DMS153 (cell line): ENCODE data around the gene SH3TC1.
A peak's percentile ranks its signal among the peaks of the same experiment; 100 is the strongest.

ENCODE experiments used
- DNase-seq: peaks from one replicate; lab custom pipeline; 2025; lab: John Stamatoyannopoulos, UW

SH3TC1 gene

DNA sequence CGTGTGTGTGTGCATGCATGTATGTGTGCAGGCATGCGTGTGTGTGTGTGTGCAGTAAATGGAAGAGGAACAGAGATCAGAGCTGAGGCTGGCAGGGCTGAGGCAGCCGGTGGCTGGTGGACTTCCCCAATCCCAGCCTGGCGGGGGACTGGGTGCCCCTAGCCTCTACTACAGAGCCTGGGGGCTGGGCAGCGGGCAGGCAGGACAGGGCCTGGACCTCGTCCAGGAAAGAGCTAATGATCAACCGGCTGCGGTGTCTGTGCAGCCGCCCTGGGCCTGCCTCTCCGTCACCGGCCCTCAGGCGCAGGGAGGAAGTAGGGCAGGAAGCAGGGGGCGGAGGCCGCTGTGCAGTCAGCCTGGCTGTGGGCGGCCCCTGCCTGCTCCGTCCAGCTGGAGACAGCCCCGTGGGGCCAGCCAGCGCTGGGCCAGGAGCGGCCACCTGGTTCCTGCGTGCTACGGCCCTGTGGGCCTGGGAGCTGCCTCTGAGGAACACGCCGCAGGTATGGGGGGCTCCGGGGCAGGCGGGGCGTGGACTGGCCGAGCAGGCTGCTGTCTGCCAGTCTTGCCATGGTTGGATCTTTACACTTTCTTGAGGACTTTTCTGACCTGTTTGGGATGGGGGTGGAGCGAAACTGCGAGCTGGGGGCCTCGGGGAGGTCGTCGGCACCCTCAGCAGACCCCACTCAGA lies at the start of gene SH3TC1:
Gene SH3TC1, plus strand, starts transcription at position 385 of the 688 bp plus-strand sequence. CDS start 5,905 bp downstream, outside the sequence.
- DNase-seq, result peak; percentile 24

DNA sequence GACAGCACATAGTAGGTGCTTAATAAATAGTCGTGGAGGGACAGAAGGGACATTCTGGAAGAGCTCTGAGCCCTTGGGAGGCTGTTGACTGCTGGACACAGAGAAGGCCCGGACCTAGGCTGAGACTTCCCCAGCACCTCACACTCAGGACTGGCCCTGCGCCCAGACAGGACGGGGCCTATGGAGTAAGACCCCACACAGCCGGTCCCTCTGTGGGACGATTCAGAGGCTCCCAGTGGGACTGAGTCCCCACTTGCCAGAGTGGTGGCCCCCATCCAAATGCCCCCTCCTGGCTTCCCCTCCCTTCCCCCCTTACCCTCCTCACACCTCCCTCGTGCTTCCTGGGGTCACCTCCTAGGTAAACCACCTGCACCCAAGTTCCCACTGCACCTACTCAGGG lies 49.4 kb upstream of the SH3TC1 start:
- DNase-seq, result no peak

DNA sequence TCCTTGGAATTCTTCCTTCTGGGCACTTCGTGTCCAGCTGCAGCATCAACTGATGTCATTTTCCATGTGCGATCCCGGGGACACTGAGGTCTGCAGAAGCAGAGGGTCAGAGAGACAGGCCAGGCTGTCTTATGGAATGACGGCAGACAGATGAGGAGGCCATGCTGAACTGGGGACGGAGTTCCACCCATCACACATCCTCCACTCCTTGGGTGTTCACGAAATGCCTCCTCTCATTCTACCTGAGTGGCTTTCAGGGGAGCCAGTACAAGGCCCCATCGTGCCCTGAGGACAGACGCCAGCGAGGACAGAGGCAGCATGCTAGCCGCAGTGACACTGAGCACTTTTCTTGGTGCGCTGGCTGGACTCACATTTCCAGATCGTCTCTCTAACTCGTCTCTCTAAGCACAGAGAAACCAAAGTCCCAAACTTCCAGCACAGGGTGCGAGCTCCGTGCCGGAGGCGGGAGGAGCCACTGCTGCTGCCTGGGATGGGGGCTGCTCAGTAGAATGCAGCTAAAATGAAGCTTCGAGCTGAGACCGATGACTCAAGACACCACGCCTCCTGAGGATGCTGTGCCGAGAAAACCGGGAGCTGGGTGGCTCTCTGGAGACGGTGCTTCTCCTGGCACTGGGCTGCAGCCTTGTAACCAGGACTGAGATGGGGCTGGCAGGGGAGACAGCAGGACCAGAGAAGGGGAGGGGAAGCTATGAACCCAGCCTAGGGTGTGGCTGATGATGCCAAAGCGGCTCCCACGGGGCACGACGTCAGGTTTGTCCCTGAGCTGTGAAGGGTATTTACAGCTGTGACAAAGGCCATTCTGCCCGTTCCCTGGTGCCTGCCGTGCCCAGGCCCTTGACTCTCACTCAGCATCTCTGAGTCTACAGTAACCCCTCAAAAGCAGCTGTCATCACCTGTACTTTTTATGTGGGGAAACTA lies 48.7 kb upstream of the SH3TC1 start:
- DNase-seq, result no peak

DNA sequence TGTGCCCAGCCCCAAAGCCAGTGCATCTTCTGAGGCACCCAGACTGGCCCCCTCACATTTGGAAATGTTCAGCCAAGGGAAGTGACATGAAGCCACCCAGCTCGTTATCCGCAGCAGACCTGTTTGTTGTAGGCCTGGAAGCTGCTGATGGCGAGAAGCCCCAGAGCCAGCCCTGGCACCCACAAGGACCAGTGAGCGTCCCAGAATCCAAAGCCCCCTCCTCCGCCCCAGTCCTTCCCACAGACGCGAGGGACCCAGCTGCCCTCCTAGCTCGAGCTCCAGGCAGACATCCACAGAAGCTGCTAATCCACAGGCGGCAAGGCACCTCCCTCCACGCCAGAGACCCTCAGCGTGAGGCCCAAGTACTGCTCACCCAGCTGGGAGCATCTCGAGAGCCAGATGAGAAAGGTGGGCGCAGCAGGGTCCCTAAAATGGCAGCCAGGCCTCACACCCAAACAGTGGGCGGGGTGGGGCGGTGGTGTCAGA lies 47.9 kb upstream of the SH3TC1 start:
- no peak for DNase-seq

DNA sequence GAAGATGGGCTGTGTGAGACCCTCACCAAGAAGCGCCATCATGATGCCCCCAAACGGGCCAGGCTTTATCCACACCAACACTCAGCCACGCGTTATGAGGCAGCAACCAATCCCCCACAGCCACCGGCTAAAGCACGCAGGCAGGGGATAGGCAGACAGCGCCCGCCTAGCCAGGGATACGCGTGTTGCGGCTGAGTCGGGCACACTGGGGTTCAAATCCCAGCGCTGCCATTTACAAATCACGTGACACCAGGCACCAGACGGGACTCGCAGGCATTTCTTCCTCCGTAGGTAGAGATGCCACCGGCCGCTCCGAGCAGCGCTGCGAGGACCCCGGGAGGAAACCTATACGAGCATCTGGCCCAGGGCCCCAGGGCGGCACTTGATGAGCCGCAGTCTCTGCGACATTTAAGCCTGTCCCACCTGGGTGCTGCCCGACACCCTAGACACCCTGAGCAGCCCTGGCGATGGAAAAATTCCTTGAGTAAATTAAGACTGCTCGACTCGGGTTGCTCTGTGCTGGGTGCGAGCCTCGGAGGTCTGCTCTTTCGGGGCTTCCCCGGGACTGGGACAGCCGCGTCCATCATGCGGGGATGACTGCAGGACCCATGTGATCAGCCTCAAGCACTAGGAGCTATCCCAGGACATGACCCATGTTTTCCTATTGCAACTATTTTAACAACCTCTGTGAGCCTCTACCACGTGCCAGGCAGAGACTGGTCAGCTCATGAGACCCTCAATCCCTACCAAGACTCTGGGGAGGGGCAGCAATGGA lies 46.8 kb upstream of the SH3TC1 start:
- DNase-seq, result no peak

DNA sequence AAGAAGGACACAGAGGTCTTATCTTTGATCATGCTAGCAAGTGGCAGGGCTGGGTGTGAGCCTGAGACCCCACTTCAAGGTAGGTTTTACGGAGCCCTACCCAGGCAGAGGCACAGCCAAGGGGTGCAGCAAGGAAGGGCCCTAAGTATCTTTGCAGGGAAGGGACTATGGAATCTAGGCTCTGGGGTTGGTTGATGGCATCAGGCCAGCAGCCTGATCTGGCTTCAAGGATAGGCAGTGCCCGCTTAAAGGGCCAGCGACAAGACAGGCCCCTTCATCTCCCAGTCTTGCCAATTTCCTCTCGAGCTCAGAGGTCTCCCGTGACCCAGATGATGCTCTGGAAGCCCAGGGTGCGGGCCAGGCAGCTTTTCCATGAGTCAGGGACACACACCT lies 46.2 kb upstream of the SH3TC1 start:
- DNase-seq, result no peak

DNA sequence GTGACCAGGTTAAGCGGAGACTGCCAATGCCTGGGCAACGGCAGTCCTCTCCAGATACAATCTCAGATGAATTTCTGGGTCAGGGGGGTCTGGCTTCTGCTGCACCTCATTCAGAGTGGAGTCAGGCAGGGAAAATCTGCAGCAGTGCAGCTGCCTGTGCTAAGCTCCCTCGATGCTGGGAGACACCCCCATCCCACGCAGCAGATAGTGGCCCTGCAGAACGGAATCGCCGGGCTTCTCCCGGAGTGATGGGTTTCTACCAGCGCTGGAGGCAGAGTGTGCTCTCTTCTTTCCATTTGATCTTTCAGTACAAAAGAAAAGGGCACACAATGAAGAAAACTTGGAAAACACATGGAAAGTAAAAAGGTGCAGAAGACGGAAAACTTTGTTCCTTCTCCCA lies 45.6 kb upstream of the SH3TC1 start:
- no peak for DNase-seq

DNA sequence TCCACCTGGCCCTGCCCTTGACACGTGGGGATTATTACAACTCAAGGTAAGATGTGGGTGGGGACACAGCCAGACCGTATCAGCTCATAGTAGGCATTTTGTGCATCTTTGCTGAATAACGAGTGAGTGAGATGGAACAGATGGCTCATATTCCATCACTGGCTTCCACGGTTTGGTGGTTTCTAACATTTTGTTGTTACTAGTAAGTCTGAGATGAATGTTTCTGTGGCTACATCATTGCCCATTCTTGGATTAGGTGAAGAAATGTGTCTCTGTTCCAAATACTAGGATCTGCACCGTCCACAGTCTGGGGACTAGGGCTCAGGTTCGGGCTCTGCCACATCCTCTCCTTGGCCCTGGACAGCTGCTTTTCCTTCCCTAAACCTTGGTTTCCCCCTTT lies 44.0 kb upstream of the SH3TC1 start:
- DNase-seq, result no peak

DNA sequence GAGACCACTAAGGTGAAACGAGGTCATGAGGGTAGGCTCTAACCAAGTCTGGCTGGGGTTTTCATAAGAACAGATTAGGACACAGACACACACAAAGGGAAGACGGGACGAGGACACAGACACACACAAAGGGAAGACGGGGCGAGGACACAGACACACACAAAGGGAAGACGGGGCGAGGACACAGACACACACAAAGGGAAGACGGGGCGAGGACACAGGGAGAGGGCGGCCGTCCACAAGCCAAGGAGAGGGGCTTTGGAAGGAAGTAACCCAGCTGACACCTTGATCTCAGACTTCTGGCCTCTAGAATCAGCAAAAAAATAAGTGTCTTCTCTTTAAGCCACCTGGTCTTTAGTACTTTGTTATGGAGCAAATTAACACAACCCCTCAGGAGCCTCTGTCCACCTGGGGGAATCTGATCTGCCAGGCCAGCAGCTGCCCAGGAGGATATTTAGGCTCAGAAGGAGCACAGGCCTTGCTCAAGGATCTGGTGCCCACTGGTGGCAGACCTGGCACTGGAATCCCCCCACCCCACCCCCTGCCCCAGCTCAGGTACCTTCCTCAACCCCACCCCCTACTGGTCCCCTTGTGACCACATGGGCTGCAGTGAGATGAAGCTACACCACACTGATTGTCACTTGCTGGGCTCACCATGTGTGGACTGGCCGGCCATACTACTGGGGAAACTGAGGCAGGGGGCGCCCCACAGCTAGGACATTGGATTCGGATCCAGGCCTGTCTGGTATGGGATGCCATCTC lies 43.2 kb upstream of the SH3TC1 start:
- no peak for DNase-seq

DNA sequence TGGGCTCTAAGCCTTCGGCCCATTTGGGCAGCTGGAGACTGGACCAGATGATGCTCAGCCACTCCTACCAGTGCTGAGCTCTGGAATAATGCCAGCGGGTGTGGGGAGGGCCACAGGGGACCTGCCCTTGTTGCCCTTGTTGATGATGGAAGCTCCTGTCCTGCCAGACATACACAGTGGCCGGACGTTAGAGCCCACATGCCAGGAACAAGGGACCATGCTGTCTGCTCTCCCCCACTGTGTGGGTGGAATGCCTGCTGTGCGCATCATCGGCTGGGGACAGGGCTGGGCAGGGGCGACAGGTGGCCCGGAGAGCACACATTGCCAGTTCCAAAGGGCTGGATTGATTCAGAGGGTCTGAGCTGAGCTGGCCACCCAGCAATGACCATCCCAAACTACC lies 42.5 kb upstream of the SH3TC1 start:
- DNase-seq, result no peak

DNA sequence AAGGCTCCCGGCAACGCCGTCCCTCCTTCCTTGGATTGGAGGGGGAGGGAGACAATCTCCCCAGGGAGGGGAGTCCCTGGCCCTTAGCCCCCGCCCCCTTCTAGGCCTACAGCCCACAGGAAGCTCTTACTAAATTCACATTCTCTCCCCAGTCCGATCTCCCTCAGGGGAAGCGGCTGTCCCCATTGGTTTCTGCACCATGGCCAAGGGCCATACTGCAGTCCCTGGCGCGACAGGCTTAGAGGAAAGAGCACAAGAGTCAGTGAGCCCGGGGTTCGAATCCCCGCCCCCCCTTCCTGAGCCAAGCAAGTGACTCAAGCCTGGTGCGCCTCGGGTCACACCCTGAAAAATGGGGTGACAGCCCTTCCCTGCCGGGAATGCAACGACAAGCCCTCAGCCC lies 41.6 kb upstream of the SH3TC1 start:
- no peak for DNase-seq

DNA sequence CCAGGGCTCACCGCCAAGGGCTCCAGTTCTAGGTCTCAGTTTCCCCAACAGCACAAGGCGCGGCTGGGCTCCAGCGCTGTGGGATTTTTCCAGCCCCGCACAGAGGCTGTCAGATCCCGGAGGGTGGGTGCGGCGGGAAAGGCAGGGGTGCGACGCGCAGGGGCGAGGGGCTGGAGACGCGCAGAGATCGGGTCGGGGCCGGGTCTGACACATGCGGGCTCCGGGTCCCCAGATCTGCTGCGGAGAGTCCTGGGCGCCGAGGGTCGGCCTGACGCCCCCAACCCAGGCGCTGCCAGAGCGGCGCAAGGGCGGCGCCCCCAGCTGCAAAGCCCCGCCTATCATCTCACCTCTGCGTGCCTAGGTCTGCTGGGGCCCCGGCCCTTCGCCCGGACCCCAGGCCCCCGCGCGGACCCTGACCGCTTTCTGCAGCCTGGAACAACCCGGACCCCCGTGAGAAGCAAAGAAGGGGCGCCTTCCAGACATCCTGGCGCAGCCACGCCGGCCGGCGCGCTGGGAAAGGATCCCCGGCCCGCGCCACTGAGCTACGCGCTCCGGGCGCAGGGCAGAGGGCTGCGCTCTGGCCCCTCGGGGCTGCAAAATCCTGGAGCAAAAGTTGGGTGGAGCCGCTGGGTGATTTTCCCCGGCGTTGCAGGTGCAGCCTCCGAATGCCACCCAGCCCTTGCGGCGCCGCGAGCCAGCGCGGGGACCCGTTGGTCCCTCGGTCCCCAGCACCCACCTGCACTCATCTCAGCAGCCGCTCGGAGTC lies 41.0 kb upstream of the SH3TC1 start:
- DNase-seq, result no peak

DNA sequence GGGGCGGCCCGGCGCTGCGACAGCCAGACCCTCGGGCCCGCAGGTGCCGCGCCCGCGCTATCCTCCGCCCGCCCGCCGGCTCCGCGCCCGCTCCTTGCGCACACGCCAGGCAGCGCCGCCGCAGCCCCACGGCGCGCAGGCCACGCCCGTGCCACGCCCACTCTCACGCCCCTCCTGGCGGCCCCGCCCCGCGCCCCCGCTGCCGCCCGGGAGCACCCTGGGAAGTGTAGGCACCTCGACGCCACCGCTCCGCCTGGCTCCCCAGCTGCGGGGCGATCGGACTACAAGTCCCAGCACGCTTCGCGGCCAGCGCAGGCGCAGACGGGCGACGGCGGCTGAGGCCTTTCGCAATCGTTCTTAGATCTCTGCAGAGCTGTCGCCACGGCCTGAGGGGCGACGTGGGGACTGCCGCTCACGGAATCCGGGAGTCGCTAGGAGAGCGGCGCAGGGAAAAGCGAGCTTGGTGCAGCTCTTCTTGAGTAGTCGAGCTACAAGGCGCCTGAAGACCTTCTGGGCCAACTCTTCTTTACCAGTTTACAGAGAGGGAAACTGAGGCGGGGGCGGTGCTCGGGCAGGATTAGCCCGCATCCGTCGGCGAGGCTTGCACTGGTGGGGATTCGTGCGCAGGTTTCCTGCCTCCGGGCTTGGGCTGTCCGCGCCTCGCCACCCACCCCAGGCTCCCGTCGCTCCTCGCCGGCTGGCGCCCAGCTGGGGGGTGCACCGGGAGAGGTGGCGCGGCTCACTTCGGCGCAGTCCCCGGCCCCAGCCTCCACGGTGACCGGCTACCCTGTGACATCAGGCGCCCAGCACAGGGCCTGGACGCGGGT lies 40.2 kb upstream of the SH3TC1 start, which contains the start of gene ABLIM2:
Gene ABLIM2, minus strand, starts transcription at position 104 of the 827 bp plus-strand sequence. CDS start 124 bp downstream, outside the sequence.
- DNase-seq, result peak; percentile 81

DNA sequence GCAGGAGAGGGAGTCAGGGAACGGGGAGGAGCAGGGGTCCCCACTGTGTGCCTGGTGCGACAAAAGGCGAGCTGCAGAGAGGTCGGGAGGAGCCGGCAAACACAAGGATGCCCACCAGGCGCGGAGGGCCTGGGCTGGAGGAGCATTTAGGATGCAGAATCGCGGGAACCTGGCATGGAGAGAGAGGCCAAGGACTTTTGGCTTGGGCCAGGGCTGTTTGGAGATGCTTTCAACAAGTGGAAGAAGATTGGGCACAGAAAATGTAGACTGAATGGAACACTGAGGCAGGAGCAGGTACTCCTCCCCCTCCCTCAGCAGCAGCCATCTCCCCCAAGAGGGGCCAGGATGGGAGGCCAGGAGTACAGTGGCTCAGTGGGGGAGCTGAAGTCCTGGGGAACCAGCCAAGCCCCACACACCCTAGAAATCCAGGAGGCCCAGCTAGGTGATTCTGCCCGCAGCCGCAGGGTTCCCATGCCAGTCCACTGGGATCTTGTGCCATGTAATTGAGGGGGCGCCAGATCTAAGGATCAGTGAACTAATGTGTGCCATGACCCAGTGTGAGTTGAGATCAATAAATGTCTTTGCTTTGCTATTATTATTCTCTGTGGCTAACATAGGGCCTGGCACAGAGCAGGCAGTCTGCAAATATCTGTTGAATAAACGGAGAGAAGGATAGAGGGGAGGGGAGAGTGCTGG lies 39.4 kb upstream of the SH3TC1 start:
- DNase-seq, result no peak

DNA sequence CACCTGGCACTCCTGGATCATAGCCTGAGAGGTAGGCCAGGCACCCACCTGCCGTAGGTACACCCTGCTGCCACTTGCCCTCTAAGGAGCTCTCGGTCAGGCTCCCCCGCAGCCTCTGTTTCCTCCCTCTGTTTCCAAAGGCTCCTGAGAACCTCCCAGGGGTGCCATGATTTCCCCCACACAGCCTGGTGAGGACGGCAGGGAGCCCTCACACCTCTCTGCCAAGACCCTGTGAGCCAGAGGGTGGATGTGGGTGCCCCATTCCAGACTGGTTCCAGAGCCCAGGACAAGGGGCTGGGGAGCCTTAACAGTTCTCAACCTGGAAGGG lies 38.9 kb upstream of the SH3TC1 start:
- DNase-seq, result no peak

DNA sequence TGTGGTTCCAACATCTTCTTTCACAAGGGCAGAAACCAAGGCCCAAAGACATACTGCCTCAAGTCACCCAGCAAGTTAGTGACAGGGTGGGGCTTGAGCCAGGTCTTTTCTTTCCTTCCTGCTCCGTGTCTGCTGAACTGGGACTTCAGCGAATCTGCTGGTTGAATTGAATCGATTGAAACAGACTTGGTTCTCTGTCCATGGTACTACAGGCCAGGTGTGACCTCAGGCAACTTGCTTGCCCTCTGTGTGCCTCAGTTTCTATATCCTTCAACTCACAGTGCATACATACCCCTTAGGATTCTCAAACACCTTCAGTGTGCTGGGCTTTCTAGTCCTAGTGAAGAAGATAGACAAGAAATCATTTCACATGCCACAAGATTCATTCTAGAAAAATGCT lies 38.5 kb upstream of the SH3TC1 start:
- no peak for DNase-seq

DNA sequence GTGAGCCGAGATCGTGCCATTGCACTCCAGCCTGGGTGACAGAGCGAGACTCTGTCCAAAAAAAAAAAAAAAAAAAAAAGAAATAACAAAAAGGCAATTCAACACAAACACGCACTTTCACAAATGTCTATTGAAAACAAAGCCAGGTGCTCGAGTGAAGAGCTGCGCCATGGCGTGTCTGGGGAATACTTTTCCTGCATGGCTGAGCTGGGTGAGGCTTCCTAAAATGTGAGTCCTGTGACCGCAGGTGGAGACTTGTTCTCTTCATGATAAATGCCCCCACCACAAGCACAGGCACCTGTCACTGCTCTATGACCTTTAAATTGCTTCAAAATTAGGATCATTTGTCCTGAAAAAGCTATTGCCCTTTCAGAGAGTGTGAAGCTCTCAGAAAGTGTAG lies 36.5 kb upstream of the SH3TC1 start:
- no peak for DNase-seq

DNA sequence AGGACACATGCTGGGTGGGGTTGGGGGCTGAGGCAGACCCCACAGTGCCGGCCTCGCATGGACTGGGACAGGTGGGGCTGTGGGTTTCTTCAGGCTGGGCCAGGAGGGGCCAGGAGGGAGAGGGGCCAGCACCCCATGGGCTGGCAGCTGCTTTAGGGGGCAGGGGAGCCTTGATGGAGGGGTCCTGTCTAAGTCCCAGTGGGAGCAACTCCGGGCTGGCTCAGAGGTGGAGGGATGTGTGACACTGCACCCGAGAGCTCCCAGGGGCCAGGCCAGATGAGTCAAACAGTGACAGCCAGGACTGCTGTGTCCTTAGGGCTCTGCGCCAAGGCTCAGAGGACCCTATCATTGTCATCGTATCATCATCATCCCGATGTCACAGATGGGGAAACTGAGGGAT lies 36.1 kb upstream of the SH3TC1 start:
- no peak for DNase-seq

DNA sequence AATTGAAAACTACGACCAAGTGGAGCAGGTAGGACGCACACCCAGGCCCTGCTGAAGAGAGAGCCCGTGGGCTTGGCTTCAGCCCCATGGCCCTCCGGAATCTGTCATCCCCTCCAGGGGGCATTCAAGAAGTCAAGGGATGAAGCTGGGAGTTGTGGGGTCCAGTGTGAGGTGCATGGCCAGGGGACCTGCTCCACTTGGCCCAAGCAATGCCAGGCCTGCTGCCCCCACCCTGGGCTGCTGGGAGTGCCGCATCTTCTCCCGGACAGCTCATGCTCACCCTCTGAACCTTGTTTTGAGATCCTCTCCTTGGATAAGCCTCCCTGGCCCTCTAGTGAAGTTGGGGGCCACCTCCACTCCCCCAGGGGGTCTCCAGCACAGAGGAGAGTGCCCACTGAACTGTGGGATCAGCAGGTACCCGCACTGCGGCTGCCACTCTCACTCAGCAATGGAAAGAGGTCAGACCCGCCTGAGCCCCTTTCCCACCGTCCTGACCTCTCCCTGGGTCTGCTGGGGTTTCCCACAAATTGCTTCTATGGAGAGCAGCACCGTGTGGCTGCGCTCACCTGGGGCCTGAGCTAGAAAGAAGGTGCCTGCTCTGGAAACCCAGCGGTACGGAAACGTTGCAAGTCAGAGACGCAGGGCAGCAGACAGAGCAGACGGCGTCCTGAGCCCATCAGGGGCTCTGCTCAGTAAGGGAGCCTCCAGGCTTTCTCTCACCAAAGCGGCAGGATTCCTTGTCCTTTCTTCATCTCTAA lies 35.5 kb upstream of the SH3TC1 start:
- no peak for DNase-seq
